Breast epithelium (tissue), 3 donors: ENCODE data around the gene RILPL2.

ENCODE experiments used
- CTCF ChIP-seq, 3 donors: fragments of 450-650 bp; IDR thresholded peaks; one replicate each; pipeline ENCODE4 v1.5.1; 2016 to 2017; ENCODE audit warnings: antibody characterized with exemption in 3 of 3, mild to moderate bottlenecking in 3 of 3, moderate library complexity in 3 of 3
- POLR2A ChIP-seq: fragments of 450-650 bp; IDR thresholded peaks from one replicate; pipeline ENCODE4 v1.6.1; 2016; ENCODE audit warnings: antibody characterized with exemption, mild to moderate bottlenecking, moderate library complexity

- TF ChIP-seq CTCF (IDR thresholded peaks at IDR 0.05), result no peak
- no peak for TF ChIP-seq POLR2A
These were observed 37.2 kb downstream of the RILPL2 start for GRCh38 chr12:123399255-123399617.
